IMR-90 (cell line): ENCODE data around the gene CENPS. TPM values are rescaled to one million over a fixed set of nuclear protein-coding genes. Genes with fewer than 3 reads are reported as not detected.

ENCODE experiments used
- ATAC-seq: fragments of 200-7000 bp; cut with Tn5 transposase; 2 replicates; pipeline ENCODE4 v1.9.1; 2020; ENCODE audit warnings: low read depth, mild to moderate bottlenecking, moderate library complexity
- BruUV-seq: library from RNA; stranded (reverse); fragments of 400-500 nt; replicated peaks from 2 replicates; lab custom pipeline; 2021; lab: Mats Ljungman, UMichigan
- CTCF ChIA-PET: fragments of 300-600 bp; formaldehyde crosslinking; extraction: SDS; loops from one replicate; lab custom pipeline; 2021; ENCODE audit warnings: antibody characterized with exemption; lab: Yijun Ruan, JAX
- POLR2A ChIA-PET: fragments of 300-600 bp; sonication (Branson Sonifier 250); formaldehyde crosslinking; loops from one replicate; lab custom pipeline; 2022; ENCODE audit warnings: antibody characterized with exemption; ENCODE audit not compliant: unreplicated experiment; lab: Charles Lee
- DNase-seq: peaks from one replicate; pipeline ENCODE4 v3.0.0; 2013
- H2AFZ ChIP-seq: replicated peaks from 2 replicates; pipeline ENCODE3; 2013; ENCODE audit warnings: low read length, mild to moderate bottlenecking; ENCODE audit not compliant: poor library complexity
- H2AK5ac ChIP-seq: 2 replicates; pipeline ENCODE4 v1.6.1; 2013; ENCODE audit warnings: low read depth, low read length, inconsistent platforms
- H2AK9ac ChIP-seq: replicated peaks from 2 replicates; pipeline ENCODE3; 2013; ENCODE audit warnings: mild to moderate bottlenecking, low read depth, low read length, moderate library complexity; ENCODE audit not compliant: poor library complexity
- H2BK120ac ChIP-seq: 2 replicates; pipeline ENCODE4 v1.6.1; 2013; ENCODE audit warnings: low read depth, low read length, inconsistent platforms
- H2BK15ac ChIP-seq: 3 replicates; pipeline ENCODE4 v1.6.1; 2013; ENCODE audit warnings: low read depth, low read length, inconsistent platforms
- H2BK20ac ChIP-seq: 2 replicates; pipeline ENCODE4 v1.6.1; 2013; ENCODE audit warnings: low read depth, mild to moderate bottlenecking, inconsistent platforms, low read length, moderate library complexity
- H2BK5ac ChIP-seq: 2 replicates; pipeline ENCODE4 v1.6.1; 2013; ENCODE audit warnings: mild to moderate bottlenecking, low read depth, low read length, inconsistent platforms; ENCODE audit not compliant: poor library complexity, severe bottlenecking
- H3K14ac ChIP-seq: replicated peaks from 2 replicates; pipeline ENCODE4 v1.6.1; 2013; ENCODE audit warnings: low read depth, low read length, inconsistent platforms
- H3K18ac ChIP-seq: 2 replicates; pipeline ENCODE4 v1.6.1; 2013; ENCODE audit warnings: low read depth, low read length, control low read depth
- H3K23ac ChIP-seq: 2 replicates; pipeline ENCODE4 v1.6.1; 2013; ENCODE audit warnings: low read depth, low read length, inconsistent platforms
- H3K27ac ChIP-seq: 2 replicates; pipeline ENCODE4 v1.5.1; 2013; ENCODE audit warnings: mild to moderate bottlenecking, control low read depth, low read length; ENCODE audit not compliant: insufficient read depth
- H3K27me3 ChIP-seq: 2 replicates; pipeline ENCODE4 v1.6.1; 2013; ENCODE audit warnings: low read length; ENCODE audit not compliant: control insufficient read depth, insufficient read depth
- H3K36me3 ChIP-seq: 2 replicates; pipeline ENCODE4 v1.6.1; 2013; ENCODE audit warnings: low read length, mixed read lengths; ENCODE audit not compliant: control insufficient read depth, insufficient read depth
- H3K4ac ChIP-seq: 2 replicates; pipeline ENCODE4 v1.6.1; 2013; ENCODE audit warnings: low read depth, low read length, inconsistent platforms
- H3K4me1 ChIP-seq: 2 replicates; pipeline ENCODE4 v1.6.1; 2013; ENCODE audit warnings: low read length, mixed read lengths; ENCODE audit not compliant: control insufficient read depth, insufficient read depth
- H3K4me2 ChIP-seq: 2 replicates; pipeline ENCODE4 v1.6.1; 2013; ENCODE audit warnings: low read depth, mild to moderate bottlenecking, control low read depth, low read length, moderate library complexity
- H3K4me3 ChIP-seq: 2 replicates; pipeline ENCODE4 v1.5.1; 2013; ENCODE audit warnings: low read depth, mild to moderate bottlenecking, control low read depth, low read length, moderate library complexity; ENCODE audit not compliant: insufficient read depth
- H3K56ac ChIP-seq: 2 replicates; pipeline ENCODE4 v1.6.1; 2013; ENCODE audit warnings: low read length, inconsistent platforms; ENCODE audit not compliant: insufficient read depth; ENCODE audit errors: extremely low read depth
- H3K79me1 ChIP-seq, 2 experiments: 2 replicates each; pipeline ENCODE4 v1.6.1; 2013; ENCODE audit warnings: low read length in 2 of 2, inconsistent platforms in 1 of 2, low read depth in 1 of 2
- H3K9ac ChIP-seq: 2 replicates; pipeline ENCODE4 v1.6.1; 2013; ENCODE audit warnings: low read depth, low read length, control low read depth
- H3K9me1 ChIP-seq: 2 replicates; pipeline ENCODE4 v1.6.1; 2013; ENCODE audit warnings: low read length, inconsistent platforms; ENCODE audit not compliant: insufficient read depth
- H3K9me3 ChIP-seq: 2 replicates; pipeline ENCODE4 v1.6.1; 2013; ENCODE audit warnings: low read length; ENCODE audit not compliant: control insufficient read depth, insufficient read depth
- H4K20me1 ChIP-seq: 2 replicates; pipeline ENCODE4 v1.6.1; 2013; ENCODE audit warnings: low read length, inconsistent platforms; ENCODE audit not compliant: insufficient read depth
- H4K5ac ChIP-seq: 2 replicates; pipeline ENCODE4 v1.6.1; 2013; ENCODE audit warnings: mild to moderate bottlenecking, low read depth, low read length, control low read depth
- H4K8ac ChIP-seq, 2 experiments: 2 replicates each; pipeline ENCODE4 v1.6.1; 2013; ENCODE audit warnings: low read depth in 2 of 2, low read length in 2 of 2, control low read depth in 1 of 2, inconsistent platforms in 1 of 2
- H4K91ac ChIP-seq: 2 replicates; pipeline ENCODE4 v1.6.1; 2013; ENCODE audit warnings: low read depth, low read length, inconsistent platforms; ENCODE audit not compliant: insufficient read depth
- BHLHE40 ChIP-seq: fragments of 150-350 bp; IDR thresholded peaks from 2 replicates; pipeline ENCODE4 v1.6.1; 2016; ENCODE audit warnings: mild to moderate bottlenecking, low read depth, low read length
- CEBPB ChIP-seq: IDR thresholded peaks from 2 replicates; pipeline ENCODE4 v1.6.1; 2012; ENCODE audit warnings: low read depth, low read length, improper control_type of control experiment
- MAFK ChIP-seq: IDR thresholded peaks from 2 replicates; pipeline ENCODE4 v1.6.1; 2012; ENCODE audit warnings: low read depth, low read length, improper control_type of control experiment
- NFE2L2 ChIP-seq: fragments of 150-350 bp; IDR thresholded peaks from 2 replicates; pipeline ENCODE4 v1.6.1; 2016; ENCODE audit warnings: low read depth, mild to moderate bottlenecking, low read length
- POLR2A ChIP-seq: IDR thresholded peaks from 2 replicates; pipeline ENCODE4 v1.6.1; 2012; ENCODE audit warnings: mild to moderate bottlenecking, low read depth, low read length
- WGBS, 2 experiments: methylation state at CpG; one replicate each; pipeline versions ENCODE4 v1.1.5 to v1.1.7; 2013; ENCODE audit warnings: missing lambda C conversion rate in 2 of 2; ENCODE audit not compliant: insufficient read length in 1 of 2; ENCODE audit errors: extremely low coverage in 2 of 2; 5-methylcytosine and 5-hydroxymethylcytosine counted together
- dilution Hi-C: fragments of 300-500 bp; cut with HindIII; formaldehyde crosslinking; loops from one replicate; pipeline ENCODE4 v1.14.3; 2018; ENCODE audit warnings: low sequenced_read_pairs; ENCODE audit not compliant: unreplicated experiment
- in situ Hi-C: fragments of 300-500 bp; cut with MboI; formaldehyde crosslinking; loops from 3 replicates; pipeline ENCODE4 v1.14.3; 2019; ENCODE audit warnings: low sequenced_read_pairs, inconsistent platforms, mixed read lengths
- intact Hi-C: fragments of 100-400 bp; cut with micrococcal nuclease; formaldehyde crosslinking; loops from 2 replicates; pipeline ENCODE4 v1.10.0; 2022
- polyA plus RNA-seq, 3 experiments: library from polyadenylated mRNA; depleted of rRNA; stranded (reverse); fragments of >200 nt; gene quantifications; 2 replicates each; pipeline ENCODE4 v1.2.3, GENCODE V29; 2012; ENCODE audit warnings: low replicate concordance in 1 of 3
- total RNA-seq: library from RNA; depleted of rRNA; stranded (reverse); fragments of >200 nt; gene quantifications from 2 replicates; pipeline ENCODE4 v1.2.3, GENCODE V29; 2012
- TF ChIP-seq, protein P1 (sequence below): fragments of 150-350 bp; IDR thresholded peaks from 2 replicates; pipeline ENCODE4 v1.6.1; 2016; ENCODE audit warnings: low read depth, mild to moderate bottlenecking, low read length, moderate library complexity, borderline replicate concordance
- TF ChIP-seq, protein P2 (sequence below): conservative IDR thresholded peaks from 2 replicates; pipeline ENCODE4 v1.5.1; 2012; ENCODE audit warnings: mild to moderate bottlenecking, low read depth, low read length, improper control_type of control experiment

CENPS gene
- total and polyA plus RNA-seq, 2 of the 4 experiments (the other 2 are of a cell fraction) = 9.9 to 12.3 TPM

DNA sequence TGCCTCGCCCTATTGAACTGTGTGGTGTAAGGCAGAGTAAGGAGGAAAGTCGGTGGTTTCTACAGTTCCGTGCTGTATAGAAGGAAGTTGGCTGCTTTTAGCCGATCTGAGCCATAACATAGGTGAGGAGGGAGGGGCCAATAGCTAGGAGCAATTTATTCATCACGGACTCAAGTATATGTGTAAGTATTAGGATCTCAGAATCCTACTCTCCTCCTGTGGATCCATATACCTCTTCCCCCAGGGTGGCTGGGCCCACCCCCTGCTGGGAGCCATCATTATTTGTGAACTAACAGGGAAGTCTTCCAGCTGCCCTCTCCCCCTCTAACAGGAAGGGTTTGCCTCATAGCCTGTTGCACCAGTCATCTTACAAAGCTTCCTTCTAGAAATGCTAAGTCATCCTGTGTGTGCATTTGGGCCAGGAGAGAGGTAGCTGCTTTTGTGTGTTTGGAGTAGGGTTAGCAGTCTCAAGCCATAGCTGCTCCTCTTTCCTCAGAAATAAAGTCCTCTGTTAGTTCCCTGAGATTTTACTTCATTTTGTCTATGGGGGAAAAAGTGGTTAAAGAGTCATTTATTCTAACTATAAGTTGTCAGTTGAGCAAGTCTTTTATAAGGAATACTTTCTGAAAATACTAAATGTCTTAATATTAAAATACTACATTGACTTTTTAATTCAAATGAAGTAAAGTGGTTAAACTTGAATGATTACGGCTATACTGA, 14.9 kb upstream of the CENPS start:
- Histone ChIP-seq H2AFZ (peak overlapping the region; percentile 16), H3K4me3 (no peak overlapping the region), H3K56ac (no peak overlapping the region; the same call in 1 of the 2 replicates), H2AK5ac (peak overlapping the region; percentile 59; the same call in 1 of the 2 replicates), H3K18ac (peak overlapping the region; percentile 90), H2BK20ac (peak overlapping the region; percentile 83; the same call in 1 of the 2 replicates), H3K9ac (0 out of 2 replicates have a peak overlapping the region, but pooled peaks have one; percentile 3), H2BK15ac (peak overlapping the region; percentile 66; the same call in 1 of the 3 replicates), H3K27ac (peak overlapping the region; percentile 95), H3K4ac (peak overlapping the region; percentile 61), H2BK120ac (peak overlapping the region; percentile 84), H4K20me1 (no peaks in the 10 kb centered on the region), H4K8ac (peak overlapping the region; percentile 51 to 67), H3K4me1 (peaks cover 3% of the 10 kb centered on the region), H3K9me3 (no peaks in the 10 kb centered on the region), H3K36me3 (peaks cover 76% of the 10 kb centered on the region), H3K9me1 (peaks cover 10% of the 10 kb centered on the region), H3K23ac (peak overlapping the region; percentile 22; the same call in 1 of the 2 replicates), H3K4me2 (no peak overlapping the region), H2BK5ac (peak overlapping the region; percentile 91), H3K14ac (peak overlapping the region; percentile 42), H4K5ac (peak overlapping the region; percentile 94), H3K79me1 (peaks cover 0 to 24% of the 10 kb centered on the region in 2 experiments; a peak in 3 of 4 replicates), H3K27me3 (no peaks in the 10 kb centered on the region), H4K91ac (peak overlapping the region; percentile 61; the same call in 1 of the 2 replicates), H2AK9ac (peak overlapping the region; percentile 18)
- ChIA-PET CTCF (interaction anchor here (0.5 kb wide), 1 partner anchor 31 kb away, joined by 4 read pairs; no protein-coding TSS in a partner anchor), POLR2A (interaction anchor here (0.6 kb wide), 1 partner anchor 627 kb away, joined by 29 read pairs; no protein-coding TSS in a partner anchor)
- peak; percentile 92 for ATAC-seq
- TF ChIP-seq MAFK (peak; percentile 83), CEBPB (peak; percentile 77), BHLHE40 (no peak), NFE2L2 (peak; percentile 99), POLR2A (peak; percentile 66)
- TF ChIP-seq, protein P1, sequence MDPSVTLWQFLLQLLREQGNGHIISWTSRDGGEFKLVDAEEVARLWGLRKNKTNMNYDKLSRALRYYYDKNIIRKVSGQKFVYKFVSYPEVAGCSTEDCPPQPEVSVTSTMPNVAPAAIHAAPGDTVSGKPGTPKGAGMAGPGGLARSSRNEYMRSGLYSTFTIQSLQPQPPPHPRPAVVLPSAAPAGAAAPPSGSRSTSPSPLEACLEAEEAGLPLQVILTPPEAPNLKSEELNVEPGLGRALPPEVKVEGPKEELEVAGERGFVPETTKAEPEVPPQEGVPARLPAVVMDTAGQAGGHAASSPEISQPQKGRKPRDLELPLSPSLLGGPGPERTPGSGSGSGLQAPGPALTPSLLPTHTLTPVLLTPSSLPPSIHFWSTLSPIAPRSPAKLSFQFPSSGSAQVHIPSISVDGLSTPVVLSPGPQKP = no peak
- TF ChIP-seq, protein P2, sequence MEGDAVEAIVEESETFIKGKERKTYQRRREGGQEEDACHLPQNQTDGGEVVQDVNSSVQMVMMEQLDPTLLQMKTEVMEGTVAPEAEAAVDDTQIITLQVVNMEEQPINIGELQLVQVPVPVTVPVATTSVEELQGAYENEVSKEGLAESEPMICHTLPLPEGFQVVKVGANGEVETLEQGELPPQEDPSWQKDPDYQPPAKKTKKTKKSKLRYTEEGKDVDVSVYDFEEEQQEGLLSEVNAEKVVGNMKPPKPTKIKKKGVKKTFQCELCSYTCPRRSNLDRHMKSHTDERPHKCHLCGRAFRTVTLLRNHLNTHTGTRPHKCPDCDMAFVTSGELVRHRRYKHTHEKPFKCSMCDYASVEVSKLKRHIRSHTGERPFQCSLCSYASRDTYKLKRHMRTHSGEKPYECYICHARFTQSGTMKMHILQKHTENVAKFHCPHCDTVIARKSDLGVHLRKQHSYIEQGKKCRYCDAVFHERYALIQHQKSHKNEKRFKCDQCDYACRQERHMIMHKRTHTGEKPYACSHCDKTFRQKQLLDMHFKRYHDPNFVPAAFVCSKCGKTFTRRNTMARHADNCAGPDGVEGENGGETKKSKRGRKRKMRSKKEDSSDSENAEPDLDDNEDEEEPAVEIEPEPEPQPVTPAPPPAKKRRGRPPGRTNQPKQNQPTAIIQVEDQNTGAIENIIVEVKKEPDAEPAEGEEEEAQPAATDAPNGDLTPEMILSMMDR = no peak
- WGBS, 2 experiments = no CpG with 5 or more reads among the region's 6 CpGs
- dilution Hi-C loops (no loop called here), intact Hi-C loops (no loop called here), in situ Hi-C loops (loop anchor here (5.0 kb wide), 1 partner anchor 38 kb away; no protein-coding TSS in a partner anchor)
- peak; percentile 91 for DNase-seq
- BruUV-seq = no TSS peak
